Left lung (tissue), 14 donors: ENCODE data around the gene BCOR. TPM values are rescaled to one million over a fixed set of nuclear protein-coding genes. Genes with fewer than 3 reads are reported as not detected.
A peak's percentile ranks its signal among the peaks of the same experiment; 100 is the strongest.

Source experiments
- ATAC-seq: fragments of 200-7000 bp; cut with Tn5 transposase; one replicate; pipeline ENCODE4 v1.9.1; 2020; ENCODE audit warnings: moderate library complexity
- DNase-seq, 4 donors: peaks; one replicate each; pipeline ENCODE4 v3.0.0-alpha.2; 2013 to 2020
- H3K27ac ChIP-seq, 2 donors: fragments of 200-600 bp; sonication (generic) in 1 of 2; one replicate each; pipeline versions ENCODE4 v1.5.0 to v1.8.0; 2020 to 2021
- H3K27me3 ChIP-seq, 2 donors: fragments of 200-600 bp; sonication (generic) in 1 of 2; one replicate each; pipeline versions ENCODE4 v1.5.0 to v1.8.0; 2020 to 2021
- H3K36me3 ChIP-seq, 2 donors: fragments of 200-600 bp; sonication (generic) in 1 of 2; one replicate each; pipeline versions ENCODE4 v1.5.0 to v1.8.0; 2020 to 2021
- H3K4me1 ChIP-seq, 2 donors: fragments of 200-600 bp; one replicate each; pipeline ENCODE4 v1.8.0; 2021
- H3K4me3 ChIP-seq, 2 donors: fragments of 200-600 bp; sonication (generic) in 1 of 2; one replicate each; pipeline versions ENCODE4 v1.5.0 to v1.8.0; 2020 to 2021; ENCODE audit warnings: mild to moderate bottlenecking in 1 of 2
- H3K9me3 ChIP-seq, 2 donors: fragments of 200-600 bp; sonication (generic) in 1 of 2; one replicate each; pipeline versions ENCODE4 v1.5.0 to v1.8.0; 2020 to 2021
- CTCF ChIP-seq, 2 donors: fragments of 200-600 bp; sonication (generic) in 1 of 2; IDR thresholded peaks; one replicate each; pipeline versions ENCODE4 v1.5.0 to v1.8.0; 2021; ENCODE audit warnings: antibody characterized with exemption in 2 of 2
- intact Hi-C, 2 donors: fragments of 100-400 bp; cut with DNase I; formaldehyde crosslinking; loops; one replicate each; pipeline versions ENCODE4 v1.11.2 to v1.14.2; 2022
- long read RNA-seq, 12 donors: library from polyadenylated mRNA in 2 of 12; unstranded in 2 of 12; transcript quantifications; one replicate each; pipeline ENCODE4 v2.0.0 and lab custom pipeline, GENCODE V29; 2019 to 2026
- polyA plus RNA-seq, 6 donors: library from polyadenylated mRNA; unstranded; fragments of 120-200 nt; gene quantifications; one replicate each; pipeline ENCODE4 v1.2.1, GENCODE V29; 2013; ENCODE audit not compliant: insufficient read length in 6 of 6
- total RNA-seq, 2 donors: library from RNA; stranded (reverse); fragmentation: NEBNext Ultra II Directional; extraction: Animal tissue kit (Norgen Biotek cat#: 25700); gene quantifications; one replicate each; pipeline ENCODE4 v1.2.1, GENCODE V29; 2021
- donor health status: DM: no; HTN: yes; CAD: no.
- donor health status: DM: no; HTN: no; CAD: no.

Gene BCOR
- 10 to 100 TPM; 19.0 to 24.0 TPM for total RNA-seq
- 10 to 100 TPM; 59.7 to 65.1 (median 61.6) TPM for polyA plus RNA-seq
- long read RNA-seq, donor 1, partial matches to known transcripts = 8 of 11 reads
- long read RNA-seq, donor 1, other reads (novel, unspliced or antisense) = 0 of 11 reads
- long read RNA-seq, donor 2, partial matches to known transcripts = 6 of 7 reads
- long read RNA-seq, donor 2, other reads (novel, unspliced or antisense) = 0 of 7 reads
- long read RNA-seq, donor 3, partial matches to known transcripts = 11 of 11 reads
- long read RNA-seq, donor 3, other reads (novel, unspliced or antisense) = 0 of 11 reads
- long read RNA-seq, donor 4, partial matches to known transcripts = 0 of 2 reads
- long read RNA-seq, donor 4, other reads (novel, unspliced or antisense) = 2 of 2 reads
- long read RNA-seq, donor 5, partial matches to known transcripts = 0 of 1 reads
- long read RNA-seq, donor 5, other reads (novel, unspliced or antisense) = 0 of 1 reads
- long read RNA-seq, donor 6 = 0 reads
- long read RNA-seq, donor 7, partial matches to known transcripts = 0 of 1 reads
- long read RNA-seq, donor 7, other reads (novel, unspliced or antisense) = 0 of 1 reads
- long read RNA-seq, donor 8, full-length matches to known transcripts = 3 of 9 reads
- long read RNA-seq, donor 8, partial matches to known transcripts = 6 of 9 reads
- long read RNA-seq, donor 8, other reads (novel, unspliced or antisense) = 0 of 9 reads
- long read RNA-seq, donor 9 = 0 reads
- long read RNA-seq, donor 10, partial matches to known transcripts = 1 of 2 reads
- long read RNA-seq, donor 10, other reads (novel, unspliced or antisense) = 1 of 2 reads
- long read RNA-seq, donor 11, partial matches to known transcripts = 0 of 1 reads
- long read RNA-seq, donor 11, other reads (novel, unspliced or antisense) = 0 of 1 reads
- long read RNA-seq, donor 12, partial matches to known transcripts = 7 of 8 reads
- long read RNA-seq, donor 12, other reads (novel, unspliced or antisense) = 0 of 8 reads

- peaks cover 0 to 28% of the 10 kb centered on the region in 2 donors for H3K4me1 ChIP-seq
- H3K36me3 ChIP-seq = no peaks in the 10 kb centered on the region
- no peak for TF ChIP-seq CTCF (IDR thresholded peaks at IDR 0.05)
- peak within 1 kb of the TSS; percentile 53 to 61 for H3K4me3 ChIP-seq
- no peaks in the 10 kb centered on the region for H3K9me3 ChIP-seq
- peak within 1 kb of the TSS; percentile 83 to 87 for H3K27ac ChIP-seq
- peaks cover 0 to 59% of the 10 kb centered on the region in 2 donors for H3K27me3 ChIP-seq
- intact Hi-C loops = no loop called here
- peak in 2 of 4 donors; percentile 79 to 88 for DNase-seq
- peak; percentile 52 for ATAC-seq
These were observed at the start of gene BCOR for GRCh38 chrX:40097504-40098263. Gene BCOR, minus strand, starts transcription at chrX:40097958. Its CDS starts 20,029 bp downstream, at chrX:40077929.

GRCh38 chrX:40147126-40147952 is 49.6 kb upstream of the BCOR start:
- no peak for TF ChIP-seq CTCF (IDR thresholded peaks at IDR 0.05)
- H3K36me3 ChIP-seq = no peaks in the 10 kb centered on the region
- H3K4me3 ChIP-seq = no peak overlapping the region
- peaks cover 0 to 48% of the 10 kb centered on the region in 2 donors for H3K4me1 ChIP-seq
- H3K27ac ChIP-seq = no peak overlapping the region
- no peaks in the 10 kb centered on the region for H3K9me3 ChIP-seq
- H3K27me3 ChIP-seq = peaks cover 9 to 57% of the 10 kb centered on the region in 2 donors
- intact Hi-C loops = no loop called here
- ATAC-seq (no peak), DNase-seq (no peak)

GRCh38 chrX:40146262-40147125 is 48.7 kb upstream of the BCOR start:
- H3K27ac ChIP-seq = no peak overlapping the region
- H3K4me3 ChIP-seq = peak overlapping the region; percentile 33 to 41
- TF ChIP-seq CTCF (IDR thresholded peaks at IDR 0.05) = no peak
- DNase-seq (peak in 1 of 4 donors; percentile 71), ATAC-seq (peak; percentile 68)
- H3K4me1 ChIP-seq = peaks cover under 1 to 48% of the 10 kb centered on the region in 2 donors
- peaks cover 9 to 51% of the 10 kb centered on the region in 2 donors for H3K27me3 ChIP-seq
- H3K9me3 ChIP-seq = no peaks in the 10 kb centered on the region
- H3K36me3 ChIP-seq = no peaks in the 10 kb centered on the region
- intact Hi-C loops = no loop called here

GRCh38 chrX:40145923-40146261 is 48.1 kb upstream of the BCOR start:
- H3K36me3 ChIP-seq = no peaks in the 10 kb centered on the region
- TF ChIP-seq CTCF (IDR thresholded peaks at IDR 0.05) = no peak
- H3K9me3 ChIP-seq = no peaks in the 10 kb centered on the region
- no peak overlapping the region for H3K27ac ChIP-seq
- ATAC-seq (peak; percentile 31), DNase-seq (no peak)
- peaks cover 9 to 45% of the 10 kb centered on the region in 2 donors for H3K27me3 ChIP-seq
- peak overlapping the region; percentile 33 to 41 for H3K4me3 ChIP-seq
- peaks cover 6 to 54% of the 10 kb centered on the region in 2 donors for H3K4me1 ChIP-seq
- intact Hi-C loops = no loop called here
